Amygdala (tissue), 56 donors: Measurements from ENCODE around the gene GAST.
A peak's percentile ranks its signal among the peaks of the same experiment; 100 is the strongest.

ENCODE experiments used
- DNase-seq, 56 donors: peaks; one replicate each; lab custom pipeline; 2025; lab: John Stamatoyannopoulos, UW

GAST gene

GRCh38 chr17:41737680-41738023, 25.5 kb downstream of the GAST start:
- DNase-seq: no peak

- DNase-seq: peak in 52 of 56 donors; percentile 6 to 86 (median 53)
These were observed 26.1 kb downstream of the GAST start for GRCh38 chr17:41738077-41738800.

GRCh38 chr17:41738801-41739112, 26.6 kb downstream of the GAST start:
- DNase-seq: no peak

- DNase-seq: no peak
These were observed 27.7 kb downstream of the GAST start for GRCh38 chr17:41739661-41740352.

- no peak for DNase-seq
These were observed 28.4 kb downstream of the GAST start for GRCh38 chr17:41740506-41740905.

- no peak for DNase-seq
These were observed 29.6 kb downstream of the GAST start for GRCh38 chr17:41741709-41742108.

- DNase-seq: no peak
These were observed 36.1 kb downstream of the GAST start for GRCh38 chr17:41748275-41748674.

- no peak for DNase-seq
These were observed 38.7 kb downstream of the GAST start for GRCh38 chr17:41750862-41751261.

GRCh38 chr17:41751288-41751687, 39.2 kb downstream of the GAST start:
- no peak for DNase-seq

- DNase-seq: no peak
These were observed 41.9 kb downstream of the GAST start for GRCh38 chr17:41754066-41754465.

- no peak for DNase-seq
These were observed 46.5 kb downstream of the GAST start for GRCh38 chr17:41758601-41759000.

GRCh38 chr17:41760878-41761277, 48.7 kb downstream of the GAST start:
- no peak for DNase-seq

GRCh38 chr17:41762391-41762790, 50.3 kb downstream of the GAST start:
- no peak for DNase-seq

GRCh38 chr17:41762841-41763240, 50.7 kb downstream of the GAST start:
- DNase-seq: no peak

- no peak for DNase-seq
These were observed 51.2 kb downstream of the GAST start for GRCh38 chr17:41763327-41763726.
